Adrenal gland (tissue), 5 donors: Measurements from ENCODE around the gene EFTUD2.

Source experiments
- POLR2A ChIP-seq, 2 donors: fragments of 450-650 bp; IDR thresholded peaks; one replicate each; pipeline ENCODE4 v1.6.1; 2017; ENCODE audit warnings: antibody characterized with exemption in 2 of 2, mild to moderate bottlenecking in 2 of 2, moderate library complexity in 1 of 2
- TF ChIP-seq, protein P1 (sequence below), 6 experiments: fragments of 450-650 bp in 4 of 6; fragments of 200-600 bp in 2 of 6; sonication (generic) in 1 of 6; IDR thresholded peaks; 1 replicate in 5 of 6; 2 replicates in 1 of 6; pipeline versions ENCODE4 v1.5.1 to v1.8.0; 2016 to 2021; ENCODE audit warnings: antibody characterized with exemption in 6 of 6, mild to moderate bottlenecking in 2 of 6, moderate library complexity in 1 of 6
- donor health status: DM: no; HTN: no; CAD: no.

DNA sequence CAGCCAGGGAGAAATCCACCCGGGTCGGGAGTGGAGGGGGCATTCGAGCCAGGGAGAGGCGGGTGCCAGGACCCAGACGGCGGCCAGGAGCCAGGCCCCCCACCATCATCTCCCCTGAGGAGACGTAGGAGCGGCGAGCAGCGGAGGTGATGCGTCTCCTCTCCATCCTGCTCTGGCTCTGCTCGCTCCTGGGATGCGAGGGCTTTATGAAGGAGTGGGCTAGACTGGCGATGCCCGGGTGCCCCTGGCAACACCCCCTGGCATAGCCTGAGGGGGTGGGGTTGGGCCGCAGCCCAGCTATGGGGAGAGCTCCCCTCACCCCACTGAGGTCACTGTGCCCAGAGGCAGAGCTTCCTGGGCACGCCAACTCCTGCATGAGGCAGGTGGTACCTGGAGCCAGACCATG lies 16.1 kb upstream of the EFTUD2 start, which contains the start of gene GFAP:
- TF ChIP-seq, protein P1, sequence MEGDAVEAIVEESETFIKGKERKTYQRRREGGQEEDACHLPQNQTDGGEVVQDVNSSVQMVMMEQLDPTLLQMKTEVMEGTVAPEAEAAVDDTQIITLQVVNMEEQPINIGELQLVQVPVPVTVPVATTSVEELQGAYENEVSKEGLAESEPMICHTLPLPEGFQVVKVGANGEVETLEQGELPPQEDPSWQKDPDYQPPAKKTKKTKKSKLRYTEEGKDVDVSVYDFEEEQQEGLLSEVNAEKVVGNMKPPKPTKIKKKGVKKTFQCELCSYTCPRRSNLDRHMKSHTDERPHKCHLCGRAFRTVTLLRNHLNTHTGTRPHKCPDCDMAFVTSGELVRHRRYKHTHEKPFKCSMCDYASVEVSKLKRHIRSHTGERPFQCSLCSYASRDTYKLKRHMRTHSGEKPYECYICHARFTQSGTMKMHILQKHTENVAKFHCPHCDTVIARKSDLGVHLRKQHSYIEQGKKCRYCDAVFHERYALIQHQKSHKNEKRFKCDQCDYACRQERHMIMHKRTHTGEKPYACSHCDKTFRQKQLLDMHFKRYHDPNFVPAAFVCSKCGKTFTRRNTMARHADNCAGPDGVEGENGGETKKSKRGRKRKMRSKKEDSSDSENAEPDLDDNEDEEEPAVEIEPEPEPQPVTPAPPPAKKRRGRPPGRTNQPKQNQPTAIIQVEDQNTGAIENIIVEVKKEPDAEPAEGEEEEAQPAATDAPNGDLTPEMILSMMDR (IDR thresholded peaks at IDR 0.05) = no peak
- no peak for TF ChIP-seq POLR2A (IDR thresholded peaks at IDR 0.05)
